HepG2 (cell line): ENCODE data around the gene STIM2. TPM values are rescaled to one million over a fixed set of nuclear protein-coding genes. Genes with fewer than 3 reads are reported as not detected.

Experiments
- DNMT1 ChIP-seq: sonication (generic); formaldehyde crosslinking; IDR thresholded peaks from 2 replicates; pipeline ENCODE4 v1.5.1; 2020; ENCODE audit warnings: mild to moderate bottlenecking, missing genetic modification reagents
- FOXK1 ChIP-seq: sonication (generic); formaldehyde crosslinking; IDR thresholded peaks from 2 replicates; pipeline ENCODE4 v1.4.0; 2020; ENCODE audit warnings: low read depth, missing genetic modification reagents, borderline replicate concordance
- FOXK2 ChIP-seq: fragments of 450-650 bp; IDR thresholded peaks from 2 replicates; pipeline ENCODE4 v1.6.1; 2016
- MLX ChIP-seq: IDR thresholded peaks from 2 replicates; pipeline ENCODE4 v1.6.1; 2016
- MTA1 ChIP-seq: sonication (generic); formaldehyde crosslinking; IDR thresholded peaks from 2 replicates; pipeline ENCODE4 v1.4.0; 2020; ENCODE audit warnings: missing genetic modification reagents, mild to moderate bottlenecking, borderline replicate concordance
- RBAK ChIP-seq: sonication (generic); formaldehyde crosslinking; IDR thresholded peaks from 2 replicates; pipeline ENCODE4 v1.5.1; 2020; ENCODE audit warnings: mild to moderate bottlenecking, missing genetic modification reagents
- ZFX ChIP-seq: sonication (generic); formaldehyde crosslinking; IDR thresholded peaks from 2 replicates; pipeline ENCODE4 v1.4.0; 2020; ENCODE audit warnings: mild to moderate bottlenecking, low read depth, missing genetic modification reagents, moderate library complexity
- ZNF543 ChIP-seq: sonication (generic); formaldehyde crosslinking; IDR thresholded peaks from 2 replicates; pipeline ENCODE4 v1.4.0; 2020; ENCODE audit warnings: mild to moderate bottlenecking, missing genetic modification reagents
- polyA plus RNA-seq, 8 experiments: library from polyadenylated mRNA; depleted of rRNA in 3 of 8; stranded (reverse) in 7 of 8; unstranded in 1 of 8; fragments of >200 nt; fragmentation: Illumina TruSeq in 4 of 8; extraction: Trizol in 4 of 8; gene quantifications; 2 replicates each; pipeline versions ENCODE4 v1.2.1 to v1.2.3, GENCODE V29; 2011 to 2016; ENCODE audit warnings: low read depth in 4 of 8, missing spikeins in 1 of 8, mixed read lengths in 1 of 8; ENCODE audit not compliant: insufficient read depth in 1 of 8
- total RNA-seq, 5 experiments: library from RNA; depleted of rRNA; stranded (reverse); fragments of >200 nt; fragmentation: Illumina TruSeq; extraction: Trizol; gene quantifications; 2 replicates each; pipeline ENCODE4 v1.2.3, GENCODE V29; 2016; ENCODE audit warnings: low read depth in 1 of 5
- TF ChIP-seq, protein P1 (sequence below): sonication (generic); formaldehyde crosslinking; IDR thresholded peaks from 2 replicates; pipeline ENCODE4 v1.8.0; 2022; ENCODE audit warnings: missing genetic modification reagents, mild to moderate bottlenecking, borderline replicate concordance
- TF ChIP-seq, protein P2 (sequence below): sonication (generic); formaldehyde crosslinking; IDR thresholded peaks from 2 replicates; pipeline ENCODE4 v1.8.0; 2022; ENCODE audit warnings: mild to moderate bottlenecking, missing genetic modification reagents; ENCODE audit not compliant: insufficient replicate concordance
- TF ChIP-seq, protein P3 (sequence below): sonication (generic); formaldehyde crosslinking; IDR thresholded peaks from 2 replicates; pipeline ENCODE4 v1.9.0; 2021; ENCODE audit warnings: missing genetic modification reagents, borderline replicate concordance
- TF ChIP-seq, protein P4 (sequence below): sonication (generic); formaldehyde crosslinking; IDR thresholded peaks from 2 replicates; pipeline ENCODE4 v1.4.0; 2020; ENCODE audit warnings: mild to moderate bottlenecking, missing genetic modification reagents
- TF ChIP-seq, protein P5 (sequence below), 2 experiments: sonication (generic) in 1 of 2; formaldehyde crosslinking in 1 of 2; IDR thresholded peaks; 2 replicates each; pipeline versions ENCODE4 v1.4.0 to v1.6.1; 2016 to 2020; ENCODE audit warnings: borderline replicate concordance in 1 of 2, low read depth in 1 of 2, mild to moderate bottlenecking in 1 of 2, missing genetic modification reagents in 1 of 2

STIM2 gene
- total and polyA plus RNA-seq, 2 of the 13 experiments (the other 11 are each of a cell fraction or from before 2014, with no cell fraction given): 19.3 to 19.4 TPM

DNA sequence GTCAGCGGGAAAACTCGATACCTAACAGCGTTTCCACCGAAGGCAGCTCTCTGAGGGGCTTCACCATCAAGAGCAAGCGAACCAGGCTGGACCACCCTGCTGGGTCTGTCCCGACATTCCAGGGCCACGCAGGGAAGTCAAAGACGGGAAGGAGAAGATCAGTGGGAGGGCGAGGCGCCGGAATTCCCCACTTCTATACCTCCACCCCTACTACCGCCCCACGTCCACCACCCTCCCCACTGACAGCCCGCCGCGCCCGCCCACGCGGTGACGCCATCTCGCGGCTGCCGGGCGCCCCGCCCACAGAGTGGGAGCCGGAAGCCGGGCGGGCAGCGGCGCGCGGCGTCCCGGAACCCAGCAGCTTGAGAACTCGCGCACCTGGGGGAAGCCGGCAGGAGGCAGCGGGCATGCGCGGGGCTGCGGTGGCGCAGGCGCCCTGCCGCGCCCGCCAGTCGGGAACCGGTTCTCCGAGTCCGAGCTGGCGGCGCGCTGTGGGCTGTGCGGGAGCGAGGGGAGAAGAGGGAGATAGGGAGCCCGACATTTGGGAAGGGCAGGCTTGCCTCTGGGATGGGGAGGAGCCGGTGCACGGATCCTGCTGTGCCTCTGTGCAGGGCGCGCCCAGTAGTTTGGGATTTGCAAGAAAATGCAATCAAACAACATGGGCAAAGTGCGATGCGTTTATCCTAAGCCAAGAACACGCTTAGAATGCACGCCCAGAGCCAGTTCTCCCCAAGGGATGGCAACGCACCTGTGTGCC is 3.2 kb upstream of the STIM2 start (continued):
- TF ChIP-seq RBAK (CRISPR knock-in tag) (no peak), ZFX (CRISPR knock-in tag) (peak; percentile 53), DNMT1 (CRISPR knock-in tag) (no peak), FOXK2 (no peak), MLX (CRISPR knock-in tag) (no peak), ZNF543 (peak; percentile 51; the same call in 1 of the 2 replicates), MTA1 (CRISPR knock-in tag) (peak; percentile 93; the same call in 1 of the 2 replicates), FOXK1 (CRISPR knock-in tag) (peak; percentile 39; the same call in 1 of the 2 replicates)
- TF ChIP-seq, protein P1, sequence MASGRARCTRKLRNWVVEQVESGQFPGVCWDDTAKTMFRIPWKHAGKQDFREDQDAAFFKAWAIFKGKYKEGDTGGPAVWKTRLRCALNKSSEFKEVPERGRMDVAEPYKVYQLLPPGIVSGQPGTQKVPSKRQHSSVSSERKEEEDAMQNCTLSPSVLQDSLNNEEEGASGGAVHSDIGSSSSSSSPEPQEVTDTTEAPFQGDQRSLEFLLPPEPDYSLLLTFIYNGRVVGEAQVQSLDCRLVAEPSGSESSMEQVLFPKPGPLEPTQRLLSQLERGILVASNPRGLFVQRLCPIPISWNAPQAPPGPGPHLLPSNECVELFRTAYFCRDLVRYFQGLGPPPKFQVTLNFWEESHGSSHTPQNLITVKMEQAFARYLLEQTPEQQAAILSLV (CRISPR knock-in tag): 0 out of 2 replicates have a peak, but pooled peaks have one; percentile 70
- TF ChIP-seq, protein P2, sequence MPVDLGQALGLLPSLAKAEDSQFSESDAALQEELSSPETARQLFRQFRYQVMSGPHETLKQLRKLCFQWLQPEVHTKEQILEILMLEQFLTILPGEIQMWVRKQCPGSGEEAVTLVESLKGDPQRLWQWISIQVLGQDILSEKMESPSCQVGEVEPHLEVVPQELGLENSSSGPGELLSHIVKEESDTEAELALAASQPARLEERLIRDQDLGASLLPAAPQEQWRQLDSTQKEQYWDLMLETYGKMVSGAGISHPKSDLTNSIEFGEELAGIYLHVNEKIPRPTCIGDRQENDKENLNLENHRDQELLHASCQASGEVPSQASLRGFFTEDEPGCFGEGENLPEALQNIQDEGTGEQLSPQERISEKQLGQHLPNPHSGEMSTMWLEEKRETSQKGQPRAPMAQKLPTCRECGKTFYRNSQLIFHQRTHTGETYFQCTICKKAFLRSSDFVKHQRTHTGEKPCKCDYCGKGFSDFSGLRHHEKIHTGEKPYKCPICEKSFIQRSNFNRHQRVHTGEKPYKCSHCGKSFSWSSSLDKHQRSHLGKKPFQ: peak; percentile 51
- TF ChIP-seq, protein P3, sequence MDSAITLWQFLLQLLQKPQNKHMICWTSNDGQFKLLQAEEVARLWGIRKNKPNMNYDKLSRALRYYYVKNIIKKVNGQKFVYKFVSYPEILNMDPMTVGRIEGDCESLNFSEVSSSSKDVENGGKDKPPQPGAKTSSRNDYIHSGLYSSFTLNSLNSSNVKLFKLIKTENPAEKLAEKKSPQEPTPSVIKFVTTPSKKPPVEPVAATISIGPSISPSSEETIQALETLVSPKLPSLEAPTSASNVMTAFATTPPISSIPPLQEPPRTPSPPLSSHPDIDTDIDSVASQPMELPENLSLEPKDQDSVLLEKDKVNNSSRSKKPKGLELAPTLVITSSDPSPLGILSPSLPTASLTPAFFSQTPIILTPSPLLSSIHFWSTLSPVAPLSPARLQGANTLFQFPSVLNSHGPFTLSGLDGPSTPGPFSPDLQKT (CRISPR knock-in tag): 0 out of 2 replicates have a peak, but pooled peaks have one; percentile 9
- TF ChIP-seq, protein P4, sequence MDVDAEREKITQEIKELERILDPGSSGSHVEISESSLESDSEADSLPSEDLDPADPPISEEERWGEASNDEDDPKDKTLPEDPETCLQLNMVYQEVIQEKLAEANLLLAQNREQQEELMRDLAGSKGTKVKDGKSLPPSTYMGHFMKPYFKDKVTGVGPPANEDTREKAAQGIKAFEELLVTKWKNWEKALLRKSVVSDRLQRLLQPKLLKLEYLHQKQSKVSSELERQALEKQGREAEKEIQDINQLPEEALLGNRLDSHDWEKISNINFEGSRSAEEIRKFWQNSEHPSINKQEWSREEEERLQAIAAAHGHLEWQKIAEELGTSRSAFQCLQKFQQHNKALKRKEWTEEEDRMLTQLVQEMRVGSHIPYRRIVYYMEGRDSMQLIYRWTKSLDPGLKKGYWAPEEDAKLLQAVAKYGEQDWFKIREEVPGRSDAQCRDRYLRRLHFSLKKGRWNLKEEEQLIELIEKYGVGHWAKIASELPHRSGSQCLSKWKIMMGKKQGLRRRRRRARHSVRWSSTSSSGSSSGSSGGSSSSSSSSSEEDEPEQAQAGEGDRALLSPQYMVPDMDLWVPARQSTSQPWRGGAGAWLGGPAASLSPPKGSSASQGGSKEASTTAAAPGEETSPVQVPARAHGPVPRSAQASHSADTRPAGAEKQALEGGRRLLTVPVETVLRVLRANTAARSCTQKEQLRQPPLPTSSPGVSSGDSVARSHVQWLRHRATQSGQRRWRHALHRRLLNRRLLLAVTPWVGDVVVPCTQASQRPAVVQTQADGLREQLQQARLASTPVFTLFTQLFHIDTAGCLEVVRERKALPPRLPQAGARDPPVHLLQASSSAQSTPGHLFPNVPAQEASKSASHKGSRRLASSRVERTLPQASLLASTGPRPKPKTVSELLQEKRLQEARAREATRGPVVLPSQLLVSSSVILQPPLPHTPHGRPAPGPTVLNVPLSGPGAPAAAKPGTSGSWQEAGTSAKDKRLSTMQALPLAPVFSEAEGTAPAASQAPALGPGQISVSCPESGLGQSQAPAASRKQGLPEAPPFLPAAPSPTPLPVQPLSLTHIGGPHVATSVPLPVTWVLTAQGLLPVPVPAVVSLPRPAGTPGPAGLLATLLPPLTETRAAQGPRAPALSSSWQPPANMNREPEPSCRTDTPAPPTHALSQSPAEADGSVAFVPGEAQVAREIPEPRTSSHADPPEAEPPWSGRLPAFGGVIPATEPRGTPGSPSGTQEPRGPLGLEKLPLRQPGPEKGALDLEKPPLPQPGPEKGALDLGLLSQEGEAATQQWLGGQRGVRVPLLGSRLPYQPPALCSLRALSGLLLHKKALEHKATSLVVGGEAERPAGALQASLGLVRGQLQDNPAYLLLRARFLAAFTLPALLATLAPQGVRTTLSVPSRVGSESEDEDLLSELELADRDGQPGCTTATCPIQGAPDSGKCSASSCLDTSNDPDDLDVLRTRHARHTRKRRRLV (CRISPR knock-in tag): no peak
- TF ChIP-seq, protein P5, sequence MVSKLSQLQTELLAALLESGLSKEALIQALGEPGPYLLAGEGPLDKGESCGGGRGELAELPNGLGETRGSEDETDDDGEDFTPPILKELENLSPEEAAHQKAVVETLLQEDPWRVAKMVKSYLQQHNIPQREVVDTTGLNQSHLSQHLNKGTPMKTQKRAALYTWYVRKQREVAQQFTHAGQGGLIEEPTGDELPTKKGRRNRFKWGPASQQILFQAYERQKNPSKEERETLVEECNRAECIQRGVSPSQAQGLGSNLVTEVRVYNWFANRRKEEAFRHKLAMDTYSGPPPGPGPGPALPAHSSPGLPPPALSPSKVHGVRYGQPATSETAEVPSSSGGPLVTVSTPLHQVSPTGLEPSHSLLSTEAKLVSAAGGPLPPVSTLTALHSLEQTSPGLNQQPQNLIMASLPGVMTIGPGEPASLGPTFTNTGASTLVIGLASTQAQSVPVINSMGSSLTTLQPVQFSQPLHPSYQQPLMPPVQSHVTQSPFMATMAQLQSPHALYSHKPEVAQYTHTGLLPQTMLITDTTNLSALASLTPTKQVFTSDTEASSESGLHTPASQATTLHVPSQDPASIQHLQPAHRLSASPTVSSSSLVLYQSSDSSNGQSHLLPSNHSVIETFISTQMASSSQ (IDR thresholded peaks at IDR 0.05; ENCODE audit: low read depth): no peak
- TF ChIP-seq, protein P5 (CRISPR knock-in tag; IDR thresholded peaks at IDR 0.05; ENCODE audit: borderline replicate concordance): peak; percentile 44; the same call in 1 of the 2 replicates
